HCT116 (cell line): ENCODE results near the gene CIRBP. TPM values are rescaled to one million over a fixed set of nuclear protein-coding genes. Genes with fewer than 3 reads are reported as not detected.

ENCODE experiments used
- ATAC-seq: fragments of 200-7000 bp; cut with Tn5 transposase; 2 replicates; pipeline ENCODE4 v1.9.1; 2020; ENCODE audit warnings: mild to moderate bottlenecking, moderate library complexity
- BruUV-seq: library from RNA; stranded (reverse); fragments of 400-500 nt; replicated peaks from 2 replicates; lab custom pipeline; 2021; lab: Mats Ljungman, UMichigan
- CTCF ChIA-PET: fragments of 300-600 bp; sonication (Branson Sonifier 250); formaldehyde crosslinking; loops from one replicate; lab custom pipeline; 2021; ENCODE audit warnings: antibody characterized with exemption; lab: Charles Lee
- POLR2A ChIA-PET: fragments of 300-600, 350-600 bp; sonication (Branson Sonifier 250); formaldehyde crosslinking; loops from one replicate; lab custom pipeline; 2021; ENCODE audit warnings: antibody characterized with exemption; lab: Charles Lee
- RAD21 ChIA-PET, 2 experiments: fragments of 300-600 bp; sonication (Branson Sonifier 250); formaldehyde crosslinking; loops; one replicate each; lab custom pipeline; 2023; ENCODE audit warnings: low total read pairs in 2 of 2; ENCODE audit not compliant: uncharacterized antibody in 2 of 2, unreplicated experiment in 2 of 2, low non-redundant PET in 1 of 2; lab: Charles Lee
- DNase-seq: peaks from one replicate; pipeline ENCODE4 v3.0.0-alpha.2; 2010; ENCODE audit warnings: low read depth, low spot score
- H2AFZ ChIP-seq: fragments of 200-600 bp; shearing (Covaris generic), sonication (generic); 2 replicates; pipeline ENCODE4 v1.6.1; 2017; ENCODE audit warnings: low read depth, mixed run types, mixed read lengths, antibody characterized with exemption, low read length; ENCODE audit not compliant: poor library complexity, severe bottlenecking
- H3K27ac ChIP-seq: 2 replicates; pipeline ENCODE4 v1.5.1; 2012; ENCODE audit warnings: low read depth, low read length
- H3K27me3 ChIP-seq: fragments of 200-600 bp; sonication (generic); 2 replicates; pipeline ENCODE4 v1.6.1; 2016; ENCODE audit warnings: mixed run types, low read length, mixed read lengths; ENCODE audit not compliant: insufficient read depth
- H3K36me3 ChIP-seq, 2 experiments: fragments of 200-500 bp in 1 of 2; fragments of 200-600 bp in 1 of 2; sonication (Bioruptor generic) in 1 of 2; sonication (generic) in 1 of 2; 2 replicates each; pipeline versions ENCODE4 v1.5.1 to v1.6.1; 2014 to 2016; ENCODE audit warnings: low read length in 2 of 2, inconsistent platforms in 1 of 2, mixed read lengths in 1 of 2, mixed run types in 1 of 2; ENCODE audit not compliant: insufficient read depth in 2 of 2, control insufficient read depth in 1 of 2
- H3K4me1 ChIP-seq, 2 experiments: fragments of 200-600 bp in 1 of 2; sonication (generic) in 1 of 2; 2 replicates each; pipeline versions ENCODE4 v1.5.1 to v1.6.1; 2012 to 2017; ENCODE audit warnings: low read length in 2 of 2, inconsistent platforms in 1 of 2, mild to moderate bottlenecking in 1 of 2, mixed read lengths in 1 of 2, mixed run types in 1 of 2, moderate library complexity in 1 of 2; ENCODE audit not compliant: insufficient read depth in 2 of 2, control insufficient read depth in 1 of 2
- H3K4me2 ChIP-seq: fragments of 200-600 bp; sonication (generic); 2 replicates; pipeline ENCODE4 v1.6.1; 2017; ENCODE audit warnings: mixed run types, low read length, mixed read lengths
- H3K4me3 ChIP-seq, 2 experiments: fragments of 200-600 bp in 1 of 2; sonication (generic) in 1 of 2; replicated peaks in 1 of 2; 2 replicates each; pipeline ENCODE4 v1.5.1; 2011 to 2016; ENCODE audit warnings: low read length in 2 of 2, control low read depth in 1 of 2, low read depth in 1 of 2, mild to moderate bottlenecking in 1 of 2, mixed read lengths in 1 of 2, mixed run types in 1 of 2
- H3K79me2 ChIP-seq: fragments of 200-600 bp; sonication (generic); 2 replicates; pipeline ENCODE4 v1.6.1; 2017; ENCODE audit warnings: mild to moderate bottlenecking, mixed run types, low read length, moderate library complexity, mixed read lengths; ENCODE audit not compliant: insufficient read depth
- H3K9ac ChIP-seq: fragments of 200-600 bp; sonication (generic); 2 replicates; pipeline ENCODE4 v1.6.1; 2016; ENCODE audit warnings: low read length, mixed read lengths
- H3K9me2 ChIP-seq: fragments of 200-600 bp; sonication (generic), shearing (Covaris generic); 2 replicates; pipeline ENCODE4 v1.6.1; 2017; ENCODE audit warnings: mixed run types, mild to moderate bottlenecking, moderate library complexity; ENCODE audit not compliant: insufficient read depth
- H3K9me3 ChIP-seq, 2 experiments: fragments of 200-500 bp in 1 of 2; fragments of 200-600 bp in 1 of 2; sonication (Bioruptor generic) in 1 of 2; sonication (generic) in 1 of 2; 2 replicates each; pipeline ENCODE4 v1.6.1; 2014 to 2017; ENCODE audit warnings: low read length in 2 of 2, mixed read lengths in 2 of 2, inconsistent platforms in 1 of 2, low read depth in 1 of 2, mild to moderate bottlenecking in 1 of 2, mixed run types in 1 of 2, moderate library complexity in 1 of 2; ENCODE audit not compliant: control insufficient read depth in 1 of 2, insufficient read depth in 1 of 2
- H4K20me1 ChIP-seq: fragments of 200-600 bp; sonication (generic), shearing (Covaris generic); 2 replicates; pipeline ENCODE4 v1.6.1; 2017; ENCODE audit warnings: mixed run types, mild to moderate bottlenecking, moderate library complexity; ENCODE audit not compliant: insufficient read depth
- ATF3 ChIP-seq: IDR thresholded peaks from 2 replicates; pipeline ENCODE4 v1.6.1; 2012
- CBX3 ChIP-seq: IDR thresholded peaks from 2 replicates; pipeline ENCODE4 v1.6.1; 2012; ENCODE audit warnings: low read depth
- CEBPB ChIP-seq: IDR thresholded peaks from 2 replicates; pipeline ENCODE4 v1.6.1; 2012; ENCODE audit warnings: low read depth
- CTCF ChIP-seq, 3 experiments: fragments of 200-600 bp in 1 of 3; sonication (generic) in 1 of 3; IDR thresholded peaks in 2 of 3; conservative IDR thresholded peaks in 1 of 3; 2 replicates each; pipeline ENCODE4 v1.5.1; 2012 to 2017; ENCODE audit warnings: low read depth in 2 of 3, low read length in 2 of 3, antibody characterized with exemption in 1 of 3, borderline replicate concordance in 1 of 3, control low read depth in 1 of 3, mild to moderate bottlenecking in 1 of 3, mixed read lengths in 1 of 3, mixed run types in 1 of 3, moderate library complexity in 1 of 3; ENCODE audit not compliant: insufficient read depth in 1 of 3
- EZH2 ChIP-seq: fragments of 200-600 bp; sonication (generic); IDR thresholded peaks from 2 replicates; pipeline ENCODE4 v1.6.1; 2017; ENCODE audit warnings: antibody characterized with exemption, mixed run types
- JUND ChIP-seq: IDR thresholded peaks from 2 replicates; pipeline ENCODE4 v1.6.1; 2012
- MAX ChIP-seq: IDR thresholded peaks from 2 replicates; pipeline ENCODE4 v1.6.1; 2012
- POLR2A ChIP-seq: IDR thresholded peaks from 2 replicates; pipeline ENCODE4 v1.7.0; 2011; ENCODE audit warnings: borderline replicate concordance; ENCODE audit not compliant: insufficient read depth, insufficient read length; ENCODE audit errors: extremely low read depth
- POLR2AphosphoS5 ChIP-seq: IDR thresholded peaks from 2 replicates; pipeline ENCODE4 v1.6.1; 2011; ENCODE audit warnings: mild to moderate bottlenecking, low read depth, low read length, moderate library complexity
- SP1 ChIP-seq: IDR thresholded peaks from 2 replicates; pipeline ENCODE4 v1.6.1; 2012; ENCODE audit warnings: low read depth
- ZBTB33 ChIP-seq: IDR thresholded peaks from 2 replicates; pipeline ENCODE4 v1.6.1; 2011; ENCODE audit warnings: mild to moderate bottlenecking, low read length, moderate library complexity; ENCODE audit not compliant: insufficient replicate concordance; ENCODE audit errors: extremely low read depth
- ZFX ChIP-seq: fragments of 450-650 bp; IDR thresholded peaks from 2 replicates; pipeline ENCODE4 v1.6.1; 2017
- intact Hi-C: fragments of 100-400 bp; cut with micrococcal nuclease; formaldehyde crosslinking; loops from 2 replicates; pipeline ENCODE4 v1.10.0; 2022
- total RNA-seq: library from RNA; stranded (reverse); gene quantifications from one replicate; pipeline ENCODE4 v1.2.1, GENCODE V29; 2021; ENCODE audit not compliant: unreplicated experiment

The CIRBP gene
- total RNA-seq, 1 experiment from 2014 or later: 276 TPM

GRCh38 chr19:1248139-1248785 lies 20.9 kb upstream of the CIRBP start, which contains the start of gene MIDN:
MIDN (plus strand) TSS chr19:1248583; CDS start chr19:1250297, 1,714 bp downstream.
- no peak within 1 kb of the TSS for H2AFZ ChIP-seq
- no peaks in the 10 kb centered on the region for H3K9me2 ChIP-seq
- intact Hi-C loops: loop anchor here (10.0 kb wide), 2 partner anchors 223 to 453 kb away; partner anchors contain the start of genes CNN2, PTBP1, RNU6-2 and TMEM259
- H3K9ac ChIP-seq: peak within 1 kb of the TSS; percentile 99
- H3K4me3 ChIP-seq: peak within 1 kb of the TSS; percentile 63 to 71
- RAD21 ChIA-PET: no interaction called here
- H3K36me3 ChIP-seq: peaks cover 6 to 21% of the 10 kb centered on the region in 2 experiments
- no peaks in the 10 kb centered on the region for H3K9me3 ChIP-seq
- H3K4me2 ChIP-seq: peak within 1 kb of the TSS; percentile 98
- peak; percentile 64 for TF ChIP-seq ZFX
- TF ChIP-seq ATF3: no peak
- TF ChIP-seq ZBTB33: no peak
- no peak for TF ChIP-seq EZH2
- TF ChIP-seq SP1: no peak
- no peak for TF ChIP-seq MAX
- TF ChIP-seq JUND: no peak
- peak; percentile 96 for TF ChIP-seq POLR2A
- TF ChIP-seq CEBPB: no peak
- peak; percentile 98 for TF ChIP-seq POLR2AphosphoS5
- TF ChIP-seq CTCF (IDR thresholded peaks at IDR 0.05 in 2 of 3, conservative IDR thresholded peaks at IDR 0.05 in 1 of 3; ENCODE audit: borderline replicate concordance in 1 of 3, insufficient read depth in 1 of 3, low read depth in 2 of 3, low read length in 2 of 3): peak in 2 of 3 experiments; percentile 38 to 42; a peak in 4 of 6 replicates
- TF ChIP-seq CBX3: no peak
- TF ChIP-seq, all 23 proteins: peak for 4
- BruUV-seq: no TSS peak
- Histone ChIP-seq H3K4me1 (peaks cover 47 to 74% of the 10 kb centered on the region in 2 experiments), H3K27me3 (no peaks in the 10 kb centered on the region), H4K20me1 (peaks cover 13% of the 10 kb centered on the region; the same call in 1 of the 2 replicates), H3K27ac (peak within 1 kb of the TSS; percentile 100), H3K79me2 (peaks cover 58% of the 10 kb centered on the region)
- CTCF ChIA-PET: interaction anchor here (1.0 kb wide), 1 partner anchor 18 kb away, joined by 7 read pairs; no protein-coding TSS in a partner anchor
- POLR2A ChIA-PET: interaction anchor here (1.0 kb wide), 1 partner anchor 17 kb away, joined by 3 read pairs; no protein-coding TSS in a partner anchor
- DNase-seq (no peak), ATAC-seq (peak; percentile 43)
